GM12891 (cell line): ENCODE data around the gene TNFAIP2.

Experiments used
- POLR2A ChIP-seq: IDR thresholded peaks from 2 replicates; pipeline ENCODE4 v1.6.1; 2011; ENCODE audit warnings: low read depth, low read length, control low read depth
- POLR2AphosphoS5 ChIP-seq: IDR thresholded peaks from 2 replicates; pipeline ENCODE4 v1.6.1; 2011; ENCODE audit warnings: low read depth, low read length, control low read depth
- SPI1 ChIP-seq: IDR thresholded peaks from 2 replicates; pipeline ENCODE4 v1.6.1; 2011; ENCODE audit warnings: low read depth, low read length, control low read depth
- TAF1 ChIP-seq: IDR thresholded peaks from 2 replicates; pipeline ENCODE4 v1.6.1; 2011; ENCODE audit warnings: low read depth, low read length, control low read depth

- no peak for TF ChIP-seq POLR2A
- TF ChIP-seq SPI1 = no peak
- no peak for TF ChIP-seq TAF1
- TF ChIP-seq POLR2AphosphoS5 = no peak
Measured at GRCh38 chr14:103102689-103103260, 20.5 kb upstream of the TNFAIP2 start.
